COR-L47 (cell line): ENCODE results near the gene HOXD11.

Experiments used
- DNase-seq: peaks from one replicate; lab custom pipeline; 2025; lab: John Stamatoyannopoulos, UW

The HOXD11 gene

DNA sequence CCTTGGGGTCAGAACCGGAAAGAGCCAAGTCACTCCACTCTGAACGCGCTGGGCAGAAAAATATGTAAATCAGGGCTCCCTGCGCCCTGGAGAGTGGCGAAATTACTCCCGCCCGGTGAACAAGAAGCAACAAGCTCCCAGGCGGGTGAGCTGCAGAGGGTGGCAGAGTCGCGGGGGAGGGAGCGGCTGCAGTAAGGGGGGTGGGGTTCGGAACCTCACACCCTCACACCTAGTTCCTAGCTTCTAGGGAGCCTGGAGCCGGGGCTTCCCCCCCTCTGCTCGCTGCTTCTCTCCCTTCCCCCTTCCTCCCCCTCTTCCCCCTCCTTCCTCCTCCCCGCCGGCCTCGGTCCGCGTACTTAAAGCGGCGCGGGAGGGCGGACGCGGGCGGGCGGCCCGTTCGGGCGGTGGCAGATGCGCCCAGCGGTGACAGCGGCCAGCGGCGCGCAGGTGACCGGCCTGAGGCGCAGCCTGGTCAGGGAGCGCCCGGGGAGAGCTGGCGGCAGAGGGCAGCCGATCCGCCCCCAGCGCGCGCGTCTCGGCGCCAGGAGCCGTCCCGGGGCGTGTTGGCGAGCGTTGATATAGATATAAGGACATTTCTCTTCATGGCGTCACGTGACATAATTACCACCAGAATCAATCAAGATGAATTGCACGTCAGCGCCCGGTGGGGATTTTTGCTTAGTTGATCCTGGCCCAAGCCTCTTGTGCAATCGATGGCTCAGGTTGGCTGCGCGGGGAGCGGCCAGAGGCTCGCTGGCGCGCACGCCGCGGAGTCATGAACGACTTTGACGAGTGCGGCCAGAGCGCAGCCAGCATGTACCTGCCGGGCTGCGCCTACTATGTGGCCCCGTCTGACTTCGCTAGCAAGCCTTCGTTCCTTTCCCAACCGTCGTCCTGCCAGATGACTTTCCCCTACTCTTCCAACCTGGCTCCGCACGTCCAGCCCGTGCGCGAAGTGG is at the start of gene HOXD11:
Gene HOXD11, plus strand, starts transcription at position 700 of the 959 bp plus-strand sequence. Its CDS starts 76 bp downstream, at position 776.
- peak; percentile 86 for DNase-seq

GRCh38 chr2:176063958-176064357 is 43.1 kb upstream of the HOXD11 start:
- DNase-seq, result no peak

DNA sequence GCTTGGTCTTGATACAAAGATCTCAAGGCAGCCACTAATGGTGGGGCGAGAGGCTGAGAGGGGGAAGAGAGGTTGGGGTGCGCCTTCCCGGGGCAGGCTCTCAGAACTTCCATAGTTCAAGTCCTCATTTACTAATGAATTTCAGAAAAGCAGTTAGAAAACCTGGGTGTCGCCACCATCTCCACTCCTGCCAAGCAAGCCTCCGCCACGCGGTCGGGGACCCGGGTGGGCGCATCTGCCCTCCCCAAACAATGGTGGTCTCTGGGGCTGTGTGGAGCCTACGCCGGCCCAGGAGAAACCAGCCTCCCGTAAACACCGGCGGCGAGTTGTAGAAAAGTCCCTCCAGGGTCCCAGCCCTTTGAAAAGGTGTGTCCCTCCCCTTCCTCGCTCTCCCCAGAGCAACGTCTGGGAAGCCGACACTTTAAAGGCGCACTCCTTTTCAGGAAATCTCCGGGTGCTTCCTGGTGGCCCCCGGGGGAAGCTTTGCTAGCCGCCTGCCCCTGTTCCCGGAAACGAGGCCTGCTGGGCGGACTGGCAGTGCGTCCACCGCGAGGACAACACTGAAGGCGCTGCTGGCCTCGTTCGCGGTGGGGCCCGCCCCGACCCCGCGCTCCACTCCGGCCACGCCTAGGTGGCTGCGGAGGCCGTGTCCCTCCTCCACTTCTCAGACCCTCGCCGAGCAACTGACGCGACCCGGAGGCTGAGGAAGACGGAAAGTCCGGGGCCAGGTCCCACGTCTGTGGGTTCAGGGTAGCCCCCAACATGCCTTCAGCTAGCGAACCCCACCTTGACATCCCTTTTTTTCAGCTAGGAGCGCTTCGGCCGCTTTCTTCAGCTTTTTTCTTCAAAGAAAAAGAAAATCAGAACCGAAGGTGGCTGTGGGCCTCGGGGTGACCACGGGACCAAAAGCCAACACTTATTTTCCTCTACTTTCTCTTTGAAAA is 40.2 kb upstream of the HOXD11 start:
- DNase-seq, result no peak

- DNase-seq, result no peak
Observed at GRCh38 chr2:176067589-176068418, 39.3 kb upstream of the HOXD11 start.

DNA sequence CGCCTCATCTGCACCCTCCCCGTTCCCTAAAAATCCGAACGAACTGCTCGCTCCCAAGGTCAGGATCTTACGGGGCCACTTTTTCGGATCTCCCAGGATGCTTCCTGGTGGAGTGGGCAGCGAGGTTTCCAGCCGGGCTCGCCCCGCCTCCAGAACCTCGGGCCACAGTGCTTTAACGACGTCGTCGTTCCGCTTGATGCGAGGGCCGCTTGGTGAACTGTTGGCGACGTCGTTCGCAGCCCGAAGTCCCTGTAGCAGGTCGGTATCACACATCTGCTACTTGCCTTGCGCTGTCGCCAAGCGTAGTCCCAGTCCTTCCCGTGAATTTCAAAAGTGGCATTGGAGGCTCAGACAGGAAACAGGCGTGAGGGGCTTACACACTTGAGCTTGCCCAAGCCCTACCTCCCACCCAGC is 38.7 kb upstream of the HOXD11 start:
- no peak for DNase-seq

GRCh38 chr2:176071330-176072291 is 35.5 kb upstream of the HOXD11 start:
- DNase-seq, result no peak

- no peak for DNase-seq
Observed at GRCh38 chr2:176072292-176072669, 34.8 kb upstream of the HOXD11 start.

- no peak for DNase-seq
Observed at GRCh38 chr2:176072951-176073904, 33.9 kb upstream of the HOXD11 start.

- no peak for DNase-seq
Observed at GRCh38 chr2:176074919-176075425, 32.1 kb upstream of the HOXD11 start.

DNA sequence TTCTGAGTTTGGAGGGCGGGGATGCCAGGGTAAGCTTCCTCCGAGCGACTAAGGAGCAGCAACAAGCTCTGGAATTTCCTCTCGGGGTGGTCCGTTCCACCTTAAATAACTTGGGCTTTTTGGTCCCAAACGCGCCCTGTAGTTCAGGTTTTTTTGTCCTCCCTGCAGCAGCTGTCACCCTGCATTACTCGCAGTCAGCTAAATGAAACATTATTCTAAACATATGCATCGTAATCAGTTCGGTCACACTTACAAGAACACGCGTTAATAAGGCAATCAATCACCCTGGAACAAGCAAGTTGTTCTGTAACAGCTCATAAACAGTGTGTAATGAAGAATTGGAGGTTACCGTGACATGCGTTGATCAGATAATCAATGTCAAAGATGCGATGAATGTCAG is 31.6 kb upstream of the HOXD11 start:
- no peak for DNase-seq

- DNase-seq, result no peak
Observed at GRCh38 chr2:176076063-176076462, 31.0 kb upstream of the HOXD11 start.

DNA sequence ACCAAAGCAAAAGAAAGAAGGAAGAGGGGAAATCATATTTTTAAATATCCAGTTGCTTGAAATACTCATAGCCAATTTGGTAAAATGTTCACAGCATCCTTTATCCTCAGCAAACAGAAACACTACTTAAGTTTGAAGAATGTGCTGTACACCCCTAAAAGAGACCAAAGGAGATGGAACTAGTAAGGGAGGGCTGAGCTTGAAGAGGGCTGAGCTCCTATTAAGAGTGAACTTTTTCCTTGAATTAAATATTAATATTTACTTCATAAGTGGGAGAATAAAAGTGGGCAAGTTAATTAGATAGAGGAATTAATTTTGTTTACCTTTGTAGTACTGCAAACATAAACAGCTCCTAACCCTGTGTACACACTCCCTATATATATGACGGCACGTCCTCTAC is 30.3 kb upstream of the HOXD11 start:
- DNase-seq, result no peak

DNA sequence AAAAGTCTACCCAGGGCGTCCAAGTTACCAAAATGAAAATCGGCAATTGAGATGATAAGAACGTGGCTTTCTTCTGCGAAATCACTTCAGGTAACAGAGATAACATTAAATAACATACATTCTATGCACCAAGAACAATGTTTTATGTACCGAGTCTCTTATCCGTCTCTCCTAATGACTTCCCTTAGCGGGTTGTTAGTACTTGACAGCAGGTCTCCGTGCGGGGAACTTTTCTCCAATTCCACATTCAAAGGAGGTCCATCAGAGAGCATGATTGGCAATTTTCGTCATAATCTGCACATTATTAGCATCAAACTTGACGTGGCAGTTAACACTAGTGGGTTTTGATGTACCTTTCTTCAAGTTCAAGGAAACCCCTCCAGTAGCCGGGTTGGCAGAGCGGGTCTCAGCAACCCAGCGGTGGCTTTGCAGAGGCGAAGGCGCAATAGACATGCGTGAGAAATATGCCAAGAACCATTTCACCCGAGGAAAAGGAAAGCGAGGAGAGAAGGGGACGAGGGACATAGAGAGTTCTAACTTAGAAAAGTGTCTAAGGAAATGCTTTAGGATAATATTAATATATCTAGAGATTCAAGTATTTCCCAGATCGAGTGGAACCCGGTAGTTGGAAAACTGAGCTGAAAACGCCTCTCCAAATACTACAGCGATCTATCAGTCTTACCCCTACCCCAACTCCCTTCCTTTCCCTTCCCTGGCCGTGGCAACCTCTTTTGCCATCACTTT is 28.4 kb upstream of the HOXD11 start:
- no peak for DNase-seq

DNA sequence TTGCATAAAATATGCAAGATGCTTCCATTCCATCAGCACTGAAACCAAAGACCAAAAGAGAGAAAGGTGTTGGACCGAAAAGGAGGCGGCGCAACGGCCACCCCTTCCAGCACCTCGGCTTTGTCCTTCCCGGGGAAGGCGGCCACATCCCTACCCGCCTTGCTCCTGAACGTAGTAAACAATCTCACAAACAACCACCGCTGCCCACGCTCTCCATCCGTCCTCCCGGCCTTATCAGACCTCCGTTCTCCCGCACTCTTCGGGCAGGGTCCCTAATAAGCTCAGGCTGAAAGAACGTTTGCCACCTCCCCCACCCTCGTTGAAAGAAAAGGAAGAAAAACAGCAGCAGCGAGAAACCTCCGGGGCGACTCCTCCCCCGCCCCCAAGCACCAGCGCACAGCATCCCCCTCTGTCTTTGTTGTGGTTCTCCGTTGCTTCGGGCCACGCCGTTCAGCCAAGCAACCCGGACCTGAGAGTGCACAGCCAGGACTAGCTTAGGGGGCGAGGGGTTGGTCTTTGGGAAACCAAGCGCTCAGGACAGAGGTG is 27.7 kb upstream of the HOXD11 start:
- DNase-seq, result no peak

- peak; percentile 74 for DNase-seq
Observed at GRCh38 chr2:176079831-176080539, 27.1 kb upstream of the HOXD11 start.

GRCh38 chr2:176080540-176081375 is 26.3 kb upstream of the HOXD11 start:
- no peak for DNase-seq
